ENCODE measurements around the gene TBCK. TPM values are rescaled to one million over a fixed set of nuclear protein-coding genes. Genes with fewer than 3 reads are reported as not detected.

Gene TBCK
- total and polyA plus RNA-seq, 2 of the 13 experiments (the other 11 are each of a cell fraction or from before 2014, with no cell fraction given) = 51.0 to 62.4 TPM

GRCh38 chr4:106315968-106316772 lies at the start of gene TBCK, which contains the start of gene AIMP1 (continued):
- TF ChIP-seq RCOR2 (CRISPR knock-in tag; IDR thresholded peaks at IDR 0.05) = no peak
- TF ChIP-seq ZNF678 (CRISPR knock-in tag; IDR thresholded peaks at IDR 0.05) = no peak
- TF ChIP-seq ATF5 (CRISPR knock-in tag; IDR thresholded peaks at IDR 0.05; ENCODE audit: low read depth) = no peak
- TF ChIP-seq YEATS2 (CRISPR knock-in tag; IDR thresholded peaks at IDR 0.05; ENCODE audit: borderline replicate concordance) = peak; percentile 82; the same call in 1 of the 2 replicates
- 0 out of 2 replicates have a peak, but pooled peaks have one; percentile 21 for TF ChIP-seq ATF7 (IDR thresholded peaks at IDR 0.05)
- peak; percentile 10; the same call in 1 of the 2 replicates for TF ChIP-seq ATF7 (CRISPR knock-in tag; IDR thresholded peaks at IDR 0.05)
- no peak for TF ChIP-seq PCBP2 (optimal IDR thresholded peaks at IDR 0.05; ENCODE audit: low read depth, low read length, poor library complexity, severe bottlenecking)
- TF ChIP-seq TSC22D2 (CRISPR knock-in tag; IDR thresholded peaks at IDR 0.05; ENCODE audit: borderline replicate concordance) = no peak
- no peak for TF ChIP-seq IKZF1 (IDR thresholded peaks at IDR 0.05)
- TF ChIP-seq XBP1 (CRISPR knock-in tag; IDR thresholded peaks at IDR 0.05) = no peak
- no peak for TF ChIP-seq ZNF724P (CRISPR knock-in tag; IDR thresholded peaks at IDR 0.05; ENCODE audit: borderline replicate concordance)
- no peak for TF ChIP-seq FOXP4 (CRISPR knock-in tag; IDR thresholded peaks at IDR 0.05)
- peak; percentile 46; the same call in 1 of the 2 replicates for TF ChIP-seq ZNF558 (CRISPR knock-in tag; IDR thresholded peaks at IDR 0.05; ENCODE audit: borderline replicate concordance)
- no peak for TF ChIP-seq SATB2 (CRISPR knock-in tag; IDR thresholded peaks at IDR 0.05)
- TF ChIP-seq SMC3 (IDR thresholded peaks at IDR 0.05; ENCODE audit: low read length) = no peak
- no peak for TF ChIP-seq USF2 (IDR thresholded peaks at IDR 0.05; ENCODE audit: low read depth, low read length)
- no peak; the same call in 1 of the 2 replicates for TF ChIP-seq USF2 (CRISPR knock-in tag; IDR thresholded peaks at IDR 0.05; ENCODE audit: borderline replicate concordance)
- peak; percentile 83 for TF ChIP-seq KAT7 (CRISPR knock-in tag; IDR thresholded peaks at IDR 0.05; ENCODE audit: borderline replicate concordance)
- no peak for TF ChIP-seq ZNF784 (CRISPR knock-in tag; IDR thresholded peaks at IDR 0.05; ENCODE audit: borderline replicate concordance)
- TF ChIP-seq MIER3 (CRISPR knock-in tag; IDR thresholded peaks at IDR 0.05; ENCODE audit: borderline replicate concordance) = no peak
- no peak for TF ChIP-seq SKIL (CRISPR knock-in tag; IDR thresholded peaks at IDR 0.05; ENCODE audit: borderline replicate concordance)
